HG03095 (cell line): Measurements from ENCODE around the gene GPR132.

ENCODE experiments used
- ATAC-seq: cut with Tn5 transposase; IDR thresholded peaks from one replicate; pipeline ENCODE4 v1.9.1; 2021; ENCODE audit warnings: moderate library complexity; ENCODE audit not compliant: unreplicated experiment

Gene GPR132

GRCh38 chr14:105063056-105063455 lies 2.2 kb downstream of the GPR132 start:
- ATAC-seq = no peak

- ATAC-seq = no peak
Observed at GRCh38 chr14:105062048-105062433, 3.2 kb downstream of the GPR132 start.

GRCh38 chr14:105061428-105062047 lies 3.7 kb downstream of the GPR132 start:
- no peak for ATAC-seq

- ATAC-seq = no peak
Observed at GRCh38 chr14:105060751-105061427, 4.3 kb downstream of the GPR132 start.

GRCh38 chr14:105059925-105060565 lies 5.2 kb downstream of the GPR132 start:
- ATAC-seq = no peak

GRCh38 chr14:105059035-105059924 lies 6.0 kb downstream of the GPR132 start:
- no peak for ATAC-seq

GRCh38 chr14:105058521-105059034 lies 6.7 kb downstream of the GPR132 start:
- no peak for ATAC-seq

GRCh38 chr14:105056303-105056831 lies 8.9 kb downstream of the GPR132 start:
- ATAC-seq = no peak

- ATAC-seq = no peak
Observed at GRCh38 chr14:105055736-105056302, 9.4 kb downstream of the GPR132 start.

- ATAC-seq = no peak
Observed at GRCh38 chr14:105055334-105055733, 9.9 kb downstream of the GPR132 start.

- no peak for ATAC-seq
Observed at GRCh38 chr14:105053996-105054395, 11.2 kb downstream of the GPR132 start.

GRCh38 chr14:105053421-105053820 lies 11.8 kb downstream of the GPR132 start:
- no peak for ATAC-seq

GRCh38 chr14:105052110-105052458 lies 13.1 kb downstream of the GPR132 start:
- ATAC-seq = no peak

- no peak for ATAC-seq
Observed at GRCh38 chr14:105051182-105052109, 13.8 kb downstream of the GPR132 start.

- ATAC-seq = no peak
Observed at GRCh38 chr14:105050551-105050897, 14.7 kb downstream of the GPR132 start.

GRCh38 chr14:105049753-105050550 lies 15.3 kb downstream of the GPR132 start:
- ATAC-seq = no peak

- no peak for ATAC-seq
Observed at GRCh38 chr14:105047283-105048016, 17.8 kb downstream of the GPR132 start.

- no peak for ATAC-seq
Observed at GRCh38 chr14:105046891-105047282, 18.3 kb downstream of the GPR132 start.
